ENCODE data around the gene ADARB2.
"Not testable (repeated sequence)": the region's sequence is repeated elsewhere in the genome, so short reads cannot be mapped to it uniquely, and the experiment has no call there.

ADARB2 gene

GRCh38 chr10:1232164-1232911 is 505.0 kb downstream of the ADARB2 start:
- DNase-seq (ENCODE audit: low read depth in 2 of 2), result no peak

- no peak for DNase-seq (ENCODE audit: low read depth in 2 of 2)
Observed at GRCh38 chr10:1230592-1231275, 506.6 kb downstream of the ADARB2 start.

GRCh38 chr10:1230138-1230537 is 507.2 kb downstream of the ADARB2 start:
- no peak for DNase-seq (ENCODE audit: low read depth in 2 of 2)

GRCh38 chr10:1229574-1229973 is 507.8 kb downstream of the ADARB2 start:
- DNase-seq (ENCODE audit: low read depth in 2 of 2), result no peak

GRCh38 chr10:1229116-1229515 is 508.2 kb downstream of the ADARB2 start:
- DNase-seq (ENCODE audit: low read depth in 2 of 2), result no peak

GRCh38 chr10:1228467-1228975 is 508.8 kb downstream of the ADARB2 start:
- no peak for DNase-seq (ENCODE audit: low read depth in 2 of 2)

GRCh38 chr10:1227510-1228402 is 509.6 kb downstream of the ADARB2 start:
- no peak for DNase-seq (ENCODE audit: low read depth in 2 of 2)

GRCh38 chr10:1226907-1227306 is 510.4 kb downstream of the ADARB2 start:
- not testable (repeated sequence) for DNase-seq (ENCODE audit: low read depth in 2 of 2)

GRCh38 chr10:1219874-1220273 is 517.5 kb downstream of the ADARB2 start:
- DNase-seq (ENCODE audit: low read depth in 2 of 2), result not testable (repeated sequence)

- no peak for DNase-seq (ENCODE audit: low read depth in 2 of 2)
Observed at GRCh38 chr10:1217661-1218060, 519.7 kb downstream of the ADARB2 start.

- DNase-seq (ENCODE audit: low read depth in 2 of 2), result no peak
Observed at GRCh38 chr10:1217237-1217587, 520.1 kb downstream of the ADARB2 start.

GRCh38 chr10:1216574-1217236 is 520.6 kb downstream of the ADARB2 start:
- no peak for DNase-seq (ENCODE audit: low read depth in 2 of 2)

GRCh38 chr10:1215862-1216573 is 521.3 kb downstream of the ADARB2 start:
- DNase-seq (ENCODE audit: low read depth in 2 of 2), result no peak

GRCh38 chr10:1214882-1215540 is 522.3 kb downstream of the ADARB2 start:
- DNase-seq (ENCODE audit: low read depth in 2 of 2), result no peak

GRCh38 chr10:1214071-1214675 is 523.2 kb downstream of the ADARB2 start:
- DNase-seq (ENCODE audit: low read depth in 2 of 2), result no peak

- no peak for DNase-seq (ENCODE audit: low read depth in 2 of 2)
Observed at GRCh38 chr10:1213252-1214070, 523.9 kb downstream of the ADARB2 start.

- DNase-seq (ENCODE audit: low read depth in 2 of 2), result no peak
Observed at GRCh38 chr10:1212571-1213141, 524.7 kb downstream of the ADARB2 start.

- DNase-seq (ENCODE audit: low read depth in 2 of 2), result no peak
Observed at GRCh38 chr10:1211844-1212570, 525.3 kb downstream of the ADARB2 start.
